ENCODE data around the gene RNF141.

- TF ChIP-seq USF1 (IDR thresholded peaks at IDR 0.05; ENCODE audit: borderline replicate concordance, low read depth) (no peak), POLR2AphosphoS5 (IDR thresholded peaks at IDR 0.05; ENCODE audit: low read depth, low read length) (no peak), CTCF (IDR thresholded peaks at IDR 0.05) (no peak), NRF1 (IDR thresholded peaks at IDR 0.05; ENCODE audit: low read depth, low read length) (no peak)
These were observed 29.8 kb downstream of the RNF141 start for GRCh38 chr11:10511181-10511621.

Data from SK-N-SH (cell line).